WI38 (cell line): ENCODE results near the gene SMIM41.

Experiments
- H3K4me3 ChIP-seq: 2 replicates; pipeline ENCODE4 v1.5.1; 2011; ENCODE audit warnings: low read depth, mild to moderate bottlenecking, control low read depth, low read length
- TF ChIP-seq, protein P1 (sequence below): IDR thresholded peaks from 2 replicates; pipeline ENCODE4 v1.5.1; 2012; ENCODE audit warnings: low read depth, mild to moderate bottlenecking, control low read depth, low read length

Gene SMIM41

DNA sequence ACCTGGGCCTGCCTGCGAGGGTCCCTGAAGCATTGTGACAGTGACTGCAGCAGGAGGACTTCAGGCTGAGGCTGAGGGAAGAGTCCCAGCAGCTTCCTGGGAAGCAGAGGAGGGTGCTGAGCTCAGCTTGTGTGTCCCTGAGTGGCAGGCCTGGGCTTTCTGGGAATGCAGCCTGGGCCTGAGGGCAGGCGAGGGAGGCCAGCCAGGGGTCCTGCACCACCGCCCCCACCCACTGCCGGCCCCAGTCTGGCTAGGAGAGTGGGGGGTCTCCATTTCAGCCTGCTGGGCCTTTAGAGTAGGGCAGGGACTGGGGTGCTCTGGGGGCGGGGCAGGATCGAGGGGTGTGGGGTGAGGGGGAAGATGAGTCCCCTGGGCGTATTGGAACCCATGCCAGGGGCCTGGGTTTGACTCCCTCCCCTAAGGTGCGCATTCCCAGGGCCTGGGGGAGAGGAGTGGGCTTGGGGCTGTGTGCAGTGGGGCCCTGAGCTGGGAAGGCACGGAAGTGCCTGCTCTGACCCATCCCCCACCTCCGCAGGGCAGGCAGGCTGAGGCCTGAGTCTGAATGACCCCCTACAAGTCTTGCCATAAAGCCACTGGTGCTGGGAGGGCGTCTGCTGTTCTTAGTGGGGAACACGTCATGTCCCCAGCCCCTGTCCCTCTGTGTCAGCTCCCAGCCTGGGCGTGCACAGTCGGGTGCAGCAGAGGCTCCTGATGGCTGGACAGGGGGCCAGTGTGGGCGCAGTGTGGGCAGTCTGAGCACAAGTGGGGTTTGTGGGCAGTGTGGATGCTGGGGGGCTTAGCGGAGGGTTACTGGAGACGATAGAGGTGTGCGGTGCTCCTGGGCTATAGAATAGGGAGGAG, 66.0 kb downstream of the SMIM41 start:
- no peak overlapping the region for H3K4me3 ChIP-seq
- TF ChIP-seq, protein P1, sequence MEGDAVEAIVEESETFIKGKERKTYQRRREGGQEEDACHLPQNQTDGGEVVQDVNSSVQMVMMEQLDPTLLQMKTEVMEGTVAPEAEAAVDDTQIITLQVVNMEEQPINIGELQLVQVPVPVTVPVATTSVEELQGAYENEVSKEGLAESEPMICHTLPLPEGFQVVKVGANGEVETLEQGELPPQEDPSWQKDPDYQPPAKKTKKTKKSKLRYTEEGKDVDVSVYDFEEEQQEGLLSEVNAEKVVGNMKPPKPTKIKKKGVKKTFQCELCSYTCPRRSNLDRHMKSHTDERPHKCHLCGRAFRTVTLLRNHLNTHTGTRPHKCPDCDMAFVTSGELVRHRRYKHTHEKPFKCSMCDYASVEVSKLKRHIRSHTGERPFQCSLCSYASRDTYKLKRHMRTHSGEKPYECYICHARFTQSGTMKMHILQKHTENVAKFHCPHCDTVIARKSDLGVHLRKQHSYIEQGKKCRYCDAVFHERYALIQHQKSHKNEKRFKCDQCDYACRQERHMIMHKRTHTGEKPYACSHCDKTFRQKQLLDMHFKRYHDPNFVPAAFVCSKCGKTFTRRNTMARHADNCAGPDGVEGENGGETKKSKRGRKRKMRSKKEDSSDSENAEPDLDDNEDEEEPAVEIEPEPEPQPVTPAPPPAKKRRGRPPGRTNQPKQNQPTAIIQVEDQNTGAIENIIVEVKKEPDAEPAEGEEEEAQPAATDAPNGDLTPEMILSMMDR, result no peak

GRCh38 chr12:52146089-52146821, 66.8 kb downstream of the SMIM41 start:
- TF ChIP-seq, protein P1, result no peak
- H3K4me3 ChIP-seq, result no peak overlapping the region

- TF ChIP-seq, protein P1, result no peak
- no peak overlapping the region for H3K4me3 ChIP-seq
Observed at GRCh38 chr12:52146822-52147366, 67.4 kb downstream of the SMIM41 start.

DNA sequence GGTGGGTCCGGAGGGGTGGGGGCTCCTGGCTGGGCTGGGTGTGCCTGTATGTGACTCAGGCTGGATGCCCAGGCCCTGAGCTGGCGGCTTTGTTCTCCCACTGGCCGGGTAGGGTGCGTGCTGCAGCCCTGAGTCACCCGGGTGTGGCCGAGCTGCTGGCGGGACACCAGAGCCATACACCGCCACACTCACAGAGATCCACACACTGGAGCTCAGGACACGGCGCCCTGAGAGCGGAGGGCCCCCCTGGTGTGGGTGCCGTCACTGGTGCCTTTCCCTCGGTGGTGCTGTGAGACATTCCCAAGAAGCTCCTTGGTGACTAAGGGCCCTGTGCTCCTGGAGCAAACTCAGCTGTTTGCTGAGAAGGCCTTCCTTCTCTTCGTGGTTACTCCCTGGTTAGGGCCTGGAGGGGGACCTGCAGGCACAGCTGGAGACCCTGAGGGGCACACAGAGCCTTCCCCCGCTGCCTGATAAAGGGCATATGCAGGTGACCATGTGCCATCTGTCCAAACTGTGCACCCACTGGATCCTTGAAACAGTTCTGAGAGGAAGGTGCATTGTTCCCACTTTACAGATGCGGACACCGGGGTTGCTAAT, 68.0 kb downstream of the SMIM41 start:
- no peak overlapping the region for H3K4me3 ChIP-seq
- TF ChIP-seq, protein P1, result no peak

DNA sequence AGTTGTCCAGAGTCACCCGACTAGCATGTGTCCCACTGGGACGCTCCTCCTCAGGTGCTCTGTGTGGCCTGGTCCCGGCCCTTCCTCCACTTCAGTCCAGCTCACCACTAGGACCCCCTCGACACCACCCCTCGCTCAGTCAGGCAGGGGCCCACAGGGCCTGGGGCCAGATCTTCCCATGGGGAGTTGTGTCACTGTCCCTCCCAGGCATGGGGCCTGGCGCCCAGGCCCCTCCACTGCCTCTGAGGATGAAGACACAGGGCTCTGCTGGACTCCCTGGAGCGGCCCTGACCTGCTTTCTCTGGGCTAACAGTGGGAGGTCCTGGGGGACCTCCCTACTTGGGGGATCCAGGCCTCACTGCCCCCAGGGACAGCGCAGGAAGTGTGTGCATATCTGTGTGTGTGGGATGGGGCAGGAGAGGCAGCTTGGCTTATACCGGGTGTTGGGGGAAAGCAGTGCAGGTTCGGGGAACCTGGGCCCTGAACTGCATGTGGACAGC, 68.5 kb downstream of the SMIM41 start:
- TF ChIP-seq, protein P1, result no peak
- H3K4me3 ChIP-seq, result no peak overlapping the region

DNA sequence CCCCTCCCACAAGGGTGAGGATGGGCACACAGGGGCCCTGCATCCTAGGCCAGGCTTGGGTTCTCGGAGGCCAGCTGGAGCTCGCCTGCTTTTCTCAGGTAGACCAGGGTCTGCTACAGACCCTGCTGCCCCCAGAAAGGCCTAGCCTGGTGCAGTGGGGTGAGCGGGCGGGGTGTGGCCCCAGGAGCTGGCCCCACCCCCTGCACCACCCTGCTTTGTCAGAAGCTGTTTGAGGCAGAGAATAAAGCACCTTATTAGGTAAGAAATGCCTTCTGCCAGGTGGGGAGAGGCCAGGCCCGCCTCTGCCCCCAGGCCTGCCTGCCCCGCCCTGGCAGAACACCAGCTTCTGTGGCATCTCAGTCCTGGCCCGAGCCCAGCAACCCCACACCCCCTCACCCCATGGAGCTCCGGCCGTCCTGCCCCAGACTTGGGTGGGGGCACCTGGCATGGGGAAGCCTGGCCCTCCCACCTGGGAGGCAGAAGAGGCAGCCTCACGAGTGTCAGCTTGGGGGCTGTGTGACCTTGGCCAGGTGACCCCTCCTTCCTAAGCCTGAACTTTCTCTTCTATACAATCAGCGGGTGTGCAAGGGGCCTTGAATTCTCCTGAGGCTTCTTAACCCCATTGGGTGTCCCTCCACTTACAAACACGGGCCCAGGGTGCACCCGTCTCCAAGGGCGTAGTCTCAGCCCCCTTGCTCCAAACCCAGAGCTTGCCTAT, 69.1 kb downstream of the SMIM41 start:
- TF ChIP-seq, protein P1, result no peak
- H3K4me3 ChIP-seq, result no peak overlapping the region
